Kidney epithelial cell (primary cell): ENCODE measurements around the gene COL18A1. TPM values are rescaled to one million over a fixed set of nuclear protein-coding genes. Genes with fewer than 3 reads are reported as not detected.

Experiments
- DNase-seq: peaks from one replicate; pipeline ENCODE4 v3.0.0-alpha.2; 2010; ENCODE audit warnings: low read depth
- H3K27me3 ChIP-seq: 2 replicates; pipeline ENCODE4 v1.6.0; 2011; ENCODE audit warnings: low read length; ENCODE audit not compliant: control insufficient read depth, insufficient read depth
- H3K36me3 ChIP-seq: 2 replicates; pipeline ENCODE4 v1.5.1; 2011; ENCODE audit warnings: low read length; ENCODE audit not compliant: control insufficient read depth, insufficient read depth
- H3K4me3 ChIP-seq: 2 replicates; pipeline ENCODE4 v1.5.1; 2011; ENCODE audit warnings: low read depth, mild to moderate bottlenecking, control low read depth, low read length
- total RNA-seq: library from RNA; depleted of rRNA; stranded (reverse); fragments of >200 nt; gene quantifications from 2 replicates; pipeline ENCODE4 v1.2.3, GENCODE V29; 2015
- TF ChIP-seq, protein P1 (sequence below): IDR thresholded peaks from 2 replicates; pipeline ENCODE4 v1.5.1; 2011; ENCODE audit warnings: mild to moderate bottlenecking, moderate library complexity, low read length, control low read depth, inconsistent platforms; ENCODE audit not compliant: insufficient read depth, poor library complexity, severe bottlenecking

The COL18A1 gene
- total RNA-seq, 1 donor from 2014 or later = 808 TPM

DNA sequence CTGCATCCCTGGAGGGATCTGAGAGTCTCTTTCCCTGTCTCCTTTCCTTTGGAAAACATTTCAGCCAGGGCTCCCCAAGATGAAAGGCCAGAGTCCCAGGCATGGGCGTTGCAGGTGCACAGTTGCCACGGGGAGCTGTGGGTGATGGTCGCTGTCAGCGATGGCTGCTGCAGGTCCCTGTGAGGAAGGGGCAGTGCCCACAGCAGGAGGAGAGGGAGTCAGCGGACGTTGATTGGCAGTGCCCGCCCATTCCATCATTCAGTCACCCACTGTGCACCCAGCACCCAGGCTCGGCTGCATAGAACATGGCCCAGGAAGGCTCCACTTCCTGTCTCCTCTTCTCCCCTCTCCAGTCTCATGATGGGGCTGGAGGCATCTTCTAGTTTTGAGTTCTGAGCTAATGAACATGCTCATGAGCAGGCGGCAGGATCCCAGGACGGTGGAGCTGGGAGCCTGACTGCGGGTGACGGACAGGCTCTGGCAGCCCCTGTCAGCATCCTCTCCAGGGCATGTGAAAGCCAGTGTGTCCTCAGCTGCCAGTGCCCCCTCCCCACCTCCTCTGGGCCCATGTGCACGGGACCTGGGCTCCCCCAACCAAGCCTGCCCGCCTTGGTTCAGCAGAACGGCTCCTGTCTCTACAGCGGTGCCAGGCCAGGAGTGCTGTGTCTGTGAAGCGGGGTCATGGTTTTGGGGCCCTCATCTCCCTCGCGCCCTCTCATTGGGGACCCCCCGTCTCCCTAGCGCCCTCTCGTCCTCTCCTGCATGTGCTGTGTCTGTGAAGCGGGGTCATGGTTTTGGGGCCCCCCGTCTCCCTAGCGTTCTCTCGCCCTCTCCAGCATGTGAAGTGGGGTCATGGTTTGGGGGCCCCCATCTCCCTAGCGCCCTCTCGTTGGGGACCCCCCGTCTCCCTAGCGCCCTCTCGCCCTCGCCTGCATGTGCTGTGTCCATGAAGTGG, 24.5 kb downstream of the COL18A1 start:
- DNase-seq = no peak
- TF ChIP-seq, protein P1, sequence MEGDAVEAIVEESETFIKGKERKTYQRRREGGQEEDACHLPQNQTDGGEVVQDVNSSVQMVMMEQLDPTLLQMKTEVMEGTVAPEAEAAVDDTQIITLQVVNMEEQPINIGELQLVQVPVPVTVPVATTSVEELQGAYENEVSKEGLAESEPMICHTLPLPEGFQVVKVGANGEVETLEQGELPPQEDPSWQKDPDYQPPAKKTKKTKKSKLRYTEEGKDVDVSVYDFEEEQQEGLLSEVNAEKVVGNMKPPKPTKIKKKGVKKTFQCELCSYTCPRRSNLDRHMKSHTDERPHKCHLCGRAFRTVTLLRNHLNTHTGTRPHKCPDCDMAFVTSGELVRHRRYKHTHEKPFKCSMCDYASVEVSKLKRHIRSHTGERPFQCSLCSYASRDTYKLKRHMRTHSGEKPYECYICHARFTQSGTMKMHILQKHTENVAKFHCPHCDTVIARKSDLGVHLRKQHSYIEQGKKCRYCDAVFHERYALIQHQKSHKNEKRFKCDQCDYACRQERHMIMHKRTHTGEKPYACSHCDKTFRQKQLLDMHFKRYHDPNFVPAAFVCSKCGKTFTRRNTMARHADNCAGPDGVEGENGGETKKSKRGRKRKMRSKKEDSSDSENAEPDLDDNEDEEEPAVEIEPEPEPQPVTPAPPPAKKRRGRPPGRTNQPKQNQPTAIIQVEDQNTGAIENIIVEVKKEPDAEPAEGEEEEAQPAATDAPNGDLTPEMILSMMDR = no peak
- Histone ChIP-seq H3K4me3 (no peak overlapping the region), H3K36me3 (peaks cover 1% of the 10 kb centered on the region), H3K27me3 (no peaks in the 10 kb centered on the region)

GRCh38 chr21:45430521-45431501, 25.8 kb downstream of the COL18A1 start:
- no peak overlapping the region for H3K4me3 ChIP-seq

DNA sequence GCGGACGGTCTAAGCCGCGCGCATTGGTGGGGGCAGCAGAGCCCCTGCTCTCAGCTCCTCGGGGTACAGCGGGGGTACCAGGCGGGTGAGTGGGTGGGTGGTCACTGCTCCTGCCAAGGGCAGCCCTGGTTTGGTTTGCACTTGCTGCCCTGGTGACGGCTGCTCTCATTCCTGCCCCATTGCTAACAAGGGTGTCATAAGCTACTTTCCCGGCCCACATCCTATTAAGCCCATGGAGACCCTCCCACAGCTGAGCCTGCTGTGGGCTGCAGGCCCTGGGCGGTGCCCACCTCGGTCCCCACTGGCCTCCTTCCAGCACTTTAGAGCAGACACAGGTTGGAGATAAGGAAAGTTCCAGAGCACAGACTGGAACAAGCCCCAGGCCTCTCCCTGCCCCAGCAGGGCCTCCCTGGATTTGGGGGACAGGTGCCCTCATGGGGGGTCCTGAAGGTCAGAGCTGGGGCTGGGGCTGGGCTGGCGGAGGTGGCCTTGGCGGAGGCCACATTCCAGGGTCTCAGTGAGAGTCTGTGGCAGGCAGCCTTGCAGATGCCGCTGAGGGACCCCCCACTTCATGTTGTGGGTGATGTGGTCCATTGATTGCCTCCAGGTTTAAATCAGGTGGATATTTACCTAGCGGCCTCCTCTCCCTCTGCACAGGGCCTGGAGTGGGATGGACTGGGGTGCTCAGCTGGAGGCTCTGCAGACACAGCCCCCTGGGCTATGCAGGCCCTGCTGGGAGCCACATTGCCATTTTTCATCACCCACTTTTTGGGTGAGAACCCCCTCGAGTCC, 27.0 kb downstream of the COL18A1 start:
- TF ChIP-seq, protein P1 = no peak
- no peak for DNase-seq
- Histone ChIP-seq H3K27me3 (no peaks in the 10 kb centered on the region), H3K4me3 (no peak overlapping the region), H3K36me3 (no peaks in the 10 kb centered on the region)

More at GRCh38 chr21:45430521-45431501, 25.8 kb downstream of the COL18A1 start:
- DNase-seq = no peak
- Histone ChIP-seq H3K27me3 (no peaks in the 10 kb centered on the region), H3K36me3 (peaks cover 1% of the 10 kb centered on the region)
- TF ChIP-seq, protein P1 = no peak

DNA sequence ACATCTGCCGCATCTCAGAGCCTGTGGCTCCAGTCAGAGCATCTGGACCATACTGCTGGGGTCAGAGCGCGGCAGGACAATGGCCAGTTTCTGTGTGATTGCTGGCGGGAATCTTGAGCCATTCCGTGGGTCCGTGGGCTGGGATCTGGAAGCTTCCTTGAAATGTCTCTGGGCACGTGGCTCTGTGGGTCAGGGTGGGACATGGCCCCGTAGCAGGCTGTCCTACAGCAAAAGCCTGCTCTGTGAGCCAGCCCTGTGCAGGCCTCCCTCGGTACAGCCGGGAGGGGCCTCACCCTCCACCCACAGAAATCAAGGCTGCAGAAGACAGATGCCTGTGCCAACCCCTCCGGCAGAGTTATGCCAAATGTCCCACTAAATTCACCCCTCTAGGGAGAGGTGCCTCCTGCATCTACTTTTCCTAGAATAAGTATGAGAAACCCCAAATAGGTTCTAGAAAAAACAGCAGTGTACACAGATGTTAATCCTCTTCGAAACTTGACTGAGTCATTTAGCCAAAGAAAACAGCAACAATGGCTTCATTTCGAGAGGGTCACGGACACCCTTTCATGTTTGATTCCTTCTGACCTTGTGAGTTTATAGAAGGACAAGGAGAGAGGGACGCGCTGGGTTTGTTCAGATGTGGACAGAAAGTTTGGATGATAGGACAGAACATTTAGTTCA, 27.8 kb downstream of the COL18A1 start:
- Histone ChIP-seq H3K4me3 (no peak overlapping the region), H3K27me3 (no peaks in the 10 kb centered on the region), H3K36me3 (no peaks in the 10 kb centered on the region)
- TF ChIP-seq, protein P1 = no peak
- no peak for DNase-seq

DNA sequence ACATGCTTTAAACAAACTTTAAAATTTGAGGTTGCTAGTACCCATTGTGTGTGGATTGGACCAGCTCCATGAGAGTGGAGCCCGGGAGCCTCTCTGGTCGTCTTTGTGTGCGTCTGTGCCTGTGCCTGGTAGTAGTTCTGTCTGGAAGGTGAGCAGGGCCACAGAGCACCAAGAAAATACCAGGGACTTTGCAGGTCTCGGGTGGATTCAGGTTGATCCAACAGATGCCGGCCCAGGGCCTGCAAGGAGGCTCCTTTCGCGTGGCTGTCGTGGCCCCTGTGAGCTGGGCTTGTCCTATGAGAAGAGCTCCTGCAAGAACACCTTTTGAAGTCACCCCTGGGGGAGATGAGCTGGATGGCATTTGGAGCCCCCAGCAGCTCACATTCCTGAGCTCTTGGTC, 28.3 kb downstream of the COL18A1 start:
- Histone ChIP-seq H3K27me3 (no peaks in the 10 kb centered on the region), H3K4me3 (no peak overlapping the region), H3K36me3 (no peaks in the 10 kb centered on the region)
- TF ChIP-seq, protein P1 = no peak
- no peak for DNase-seq
